ENCODE measurements around the gene MCM3AP.
"Not testable (repeated sequence)": the region's sequence is repeated elsewhere in the genome, so short reads cannot be mapped to it uniquely, and the experiment has no call there.

MCM3AP gene

DNA sequence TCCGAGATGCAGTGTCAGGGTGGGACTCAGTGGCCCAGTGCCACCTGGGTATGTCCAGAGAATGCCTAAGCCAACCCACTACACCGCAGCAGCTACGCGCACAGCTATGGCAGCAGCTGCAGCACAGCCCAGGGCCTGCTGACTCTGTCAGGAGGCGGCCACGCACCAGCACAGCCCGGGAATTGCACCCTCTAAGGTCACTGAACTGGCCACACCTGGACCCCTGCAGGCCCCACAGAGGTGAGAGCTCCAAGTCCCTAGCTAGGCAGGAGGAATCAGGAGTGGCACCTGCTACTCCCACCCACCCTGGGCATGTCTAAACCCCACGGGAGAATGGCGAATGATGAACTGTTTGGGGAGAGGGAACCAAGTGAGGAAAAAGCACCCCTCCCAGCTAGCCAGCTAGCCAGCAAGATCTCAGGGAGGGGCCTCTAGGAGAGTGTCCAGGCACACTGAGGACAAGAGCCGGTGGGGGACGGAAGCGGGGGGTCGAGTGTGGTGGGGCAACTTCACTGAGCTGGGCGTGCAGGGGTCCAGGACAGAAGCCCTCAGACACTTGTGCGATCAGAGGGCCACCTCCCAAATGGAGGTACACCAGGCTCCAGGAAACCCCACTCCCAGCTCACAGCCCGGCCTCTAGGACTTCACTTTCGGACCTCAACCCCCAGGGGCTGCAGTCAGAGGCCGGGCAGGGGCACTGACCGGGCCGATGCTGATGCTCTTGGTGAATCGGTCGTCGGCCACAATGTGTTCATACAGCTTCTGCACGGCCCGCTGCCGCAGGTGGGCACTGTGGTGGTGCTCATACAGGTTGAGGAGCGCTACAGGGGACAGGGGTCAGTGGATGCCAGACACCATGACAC is 70.7 kb downstream of the MCM3AP start:
- no peak for DNase-seq

DNA sequence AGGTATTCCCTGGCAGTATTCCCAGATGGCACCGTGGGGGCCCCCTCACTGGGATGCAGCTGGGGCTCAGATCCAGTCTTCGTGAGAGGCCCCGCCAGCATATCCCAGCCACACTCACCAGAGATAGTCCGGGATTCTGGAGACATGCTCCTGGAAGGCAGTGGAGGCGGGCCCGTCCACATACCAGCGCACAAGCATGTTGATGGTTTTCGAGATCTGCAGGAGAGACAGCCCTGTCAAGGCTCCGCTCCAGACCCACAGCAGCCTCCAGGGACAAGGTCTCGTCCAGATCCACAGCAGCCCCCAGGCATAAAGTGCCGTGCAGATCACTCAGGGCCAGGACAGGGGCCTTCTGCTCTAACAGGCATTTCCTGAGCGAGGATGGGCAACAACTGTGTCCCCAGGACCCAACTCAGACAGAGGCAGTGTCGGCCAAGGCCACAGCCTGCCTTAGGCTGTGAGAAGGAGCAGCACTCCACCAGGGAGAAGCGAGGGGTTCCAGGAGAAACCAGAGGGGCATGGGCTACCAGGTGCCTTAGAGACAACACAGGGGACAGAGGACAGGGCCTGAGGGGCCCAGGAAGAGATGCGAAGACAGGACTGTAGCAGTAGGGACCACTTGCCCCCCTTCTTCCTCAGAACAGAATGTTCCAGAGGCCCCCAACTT is 71.7 kb downstream of the MCM3AP start:
- no peak for DNase-seq

DNA sequence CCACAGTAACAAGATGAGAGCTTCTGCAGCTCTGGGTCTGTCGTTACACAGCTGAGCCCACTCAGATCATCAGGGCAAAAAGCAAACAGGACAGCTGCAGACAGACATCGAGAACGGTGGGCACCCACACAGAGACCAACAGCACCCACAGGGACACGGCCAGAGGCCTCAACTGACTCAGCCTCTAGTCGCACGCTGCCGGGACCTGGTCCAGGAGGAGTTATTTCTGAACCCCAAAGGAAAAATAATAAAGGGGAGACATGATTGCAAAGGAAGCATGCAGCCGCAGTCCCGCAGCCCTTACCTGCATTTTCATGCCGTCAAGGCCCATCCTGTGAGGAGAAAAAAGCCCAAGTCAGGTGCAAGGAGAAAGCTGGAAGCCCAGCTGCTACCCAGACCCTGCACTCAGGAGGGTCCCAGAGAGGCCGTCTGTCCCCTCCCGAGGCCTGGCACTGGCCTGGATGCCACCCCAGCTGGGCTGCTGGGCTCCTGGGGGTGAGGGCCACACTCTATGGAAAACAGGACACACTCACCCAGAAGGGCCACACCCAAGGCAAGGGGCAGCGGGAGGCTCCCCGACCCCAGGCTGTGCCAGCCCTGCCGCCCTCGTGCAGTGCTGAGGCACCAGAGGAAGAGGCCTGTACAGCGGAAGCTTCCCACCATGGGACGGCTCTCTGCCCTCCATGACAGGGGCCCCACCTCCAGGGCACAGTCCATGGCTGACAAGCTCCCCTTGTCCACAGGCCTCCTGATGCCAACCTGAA is 72.5 kb downstream of the MCM3AP start:
- no peak for DNase-seq

DNA sequence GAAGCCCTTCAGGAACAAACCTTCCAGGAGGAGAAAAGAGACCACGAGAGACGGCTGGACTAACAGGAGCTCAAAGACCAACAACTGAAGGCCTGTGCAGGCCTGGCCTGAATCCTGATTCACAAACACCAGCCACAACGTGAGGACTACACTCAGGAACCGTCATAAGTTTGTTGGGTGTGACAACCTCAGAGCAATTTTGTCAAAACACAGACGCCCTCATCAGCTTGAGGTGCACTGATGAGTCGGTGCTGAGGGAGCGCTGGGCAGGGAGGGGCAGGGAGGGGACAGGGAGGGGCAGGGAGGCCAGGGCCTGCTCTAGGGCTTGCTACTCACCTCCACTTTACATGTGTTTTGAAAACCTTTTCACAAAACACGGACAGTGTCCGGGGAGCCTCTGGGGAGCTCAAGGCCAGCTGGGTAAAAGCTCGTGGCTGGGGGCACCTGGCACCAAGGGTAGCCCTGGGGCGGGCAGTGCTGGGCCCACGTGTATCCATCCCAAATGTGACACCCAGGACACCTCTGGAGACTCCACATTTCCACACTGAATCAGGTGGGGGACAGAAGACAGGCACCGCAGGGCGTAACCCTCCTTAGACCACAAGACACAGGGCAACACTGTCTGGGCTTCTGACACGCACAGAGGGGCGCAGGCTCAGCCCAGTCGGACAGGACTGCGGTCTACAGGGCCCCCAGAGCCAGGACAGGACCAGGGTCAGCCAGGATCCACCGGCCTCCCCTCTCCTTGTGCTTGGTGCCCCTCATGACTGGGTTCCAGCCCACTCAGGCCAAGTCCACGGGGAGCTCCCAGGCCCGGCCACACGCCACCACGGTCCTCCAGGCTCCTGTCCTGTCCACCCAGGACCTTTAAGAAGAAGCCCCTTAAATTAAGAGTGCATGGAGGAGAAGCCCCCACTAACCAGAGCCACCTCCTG is 73.4 kb downstream of the MCM3AP start:
- no peak for DNase-seq

DNA sequence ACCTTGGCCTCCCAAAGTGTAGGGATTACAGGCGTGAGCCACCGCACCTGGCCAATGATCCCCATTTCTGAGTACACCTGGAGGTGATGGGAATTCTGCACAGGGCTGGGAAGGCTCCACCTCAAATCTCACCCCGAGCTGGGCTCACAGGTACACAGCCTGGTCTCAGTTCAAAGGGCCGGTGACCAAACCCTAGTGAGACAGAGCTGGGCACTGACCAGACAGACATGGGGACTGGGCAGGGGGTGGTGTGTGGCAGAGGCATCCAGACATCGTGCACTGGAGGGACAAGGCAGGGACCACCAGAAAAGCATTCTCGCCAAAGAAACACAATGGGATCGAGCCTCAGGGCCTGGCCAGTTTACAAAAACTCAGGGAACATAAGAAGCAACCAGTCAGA is 74.0 kb downstream of the MCM3AP start:
- no peak for DNase-seq

DNA sequence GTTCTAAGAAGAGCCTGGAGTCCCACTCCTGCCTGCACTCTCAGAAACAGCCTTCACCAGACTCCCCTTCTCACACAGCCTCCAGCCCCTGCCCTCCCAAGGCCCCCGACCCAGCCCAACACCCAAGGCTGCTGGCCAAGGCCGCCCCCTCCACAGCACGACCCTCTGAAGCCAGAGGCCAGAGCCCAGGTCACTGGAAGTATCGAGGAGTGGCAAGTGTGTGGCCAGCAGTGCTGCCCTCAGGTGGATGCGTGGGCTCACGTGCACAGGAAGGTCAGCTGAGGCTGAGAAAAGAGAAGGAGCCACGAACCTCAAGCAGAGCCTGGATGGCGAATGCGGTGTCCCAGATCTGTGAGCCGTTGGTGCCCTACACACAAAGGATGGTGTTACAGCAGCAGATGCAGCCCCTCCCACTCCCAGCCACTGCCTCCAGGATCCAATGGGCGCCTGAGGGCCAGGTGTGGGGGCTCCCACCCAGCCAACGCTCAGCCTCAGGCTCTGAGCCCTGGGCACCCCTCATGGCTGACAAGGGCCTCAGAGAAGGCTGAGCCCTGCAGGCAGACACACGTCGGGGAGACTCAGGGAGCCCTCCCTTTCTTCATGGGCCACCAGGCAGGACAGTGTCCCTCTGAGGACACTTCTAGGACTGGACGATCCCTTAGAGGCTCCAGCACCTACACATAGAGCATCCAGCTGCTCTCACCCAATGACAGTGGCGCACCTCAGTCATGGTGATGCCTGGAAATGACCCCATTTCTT is 74.9 kb downstream of the MCM3AP start:
- DNase-seq: no peak

DNA sequence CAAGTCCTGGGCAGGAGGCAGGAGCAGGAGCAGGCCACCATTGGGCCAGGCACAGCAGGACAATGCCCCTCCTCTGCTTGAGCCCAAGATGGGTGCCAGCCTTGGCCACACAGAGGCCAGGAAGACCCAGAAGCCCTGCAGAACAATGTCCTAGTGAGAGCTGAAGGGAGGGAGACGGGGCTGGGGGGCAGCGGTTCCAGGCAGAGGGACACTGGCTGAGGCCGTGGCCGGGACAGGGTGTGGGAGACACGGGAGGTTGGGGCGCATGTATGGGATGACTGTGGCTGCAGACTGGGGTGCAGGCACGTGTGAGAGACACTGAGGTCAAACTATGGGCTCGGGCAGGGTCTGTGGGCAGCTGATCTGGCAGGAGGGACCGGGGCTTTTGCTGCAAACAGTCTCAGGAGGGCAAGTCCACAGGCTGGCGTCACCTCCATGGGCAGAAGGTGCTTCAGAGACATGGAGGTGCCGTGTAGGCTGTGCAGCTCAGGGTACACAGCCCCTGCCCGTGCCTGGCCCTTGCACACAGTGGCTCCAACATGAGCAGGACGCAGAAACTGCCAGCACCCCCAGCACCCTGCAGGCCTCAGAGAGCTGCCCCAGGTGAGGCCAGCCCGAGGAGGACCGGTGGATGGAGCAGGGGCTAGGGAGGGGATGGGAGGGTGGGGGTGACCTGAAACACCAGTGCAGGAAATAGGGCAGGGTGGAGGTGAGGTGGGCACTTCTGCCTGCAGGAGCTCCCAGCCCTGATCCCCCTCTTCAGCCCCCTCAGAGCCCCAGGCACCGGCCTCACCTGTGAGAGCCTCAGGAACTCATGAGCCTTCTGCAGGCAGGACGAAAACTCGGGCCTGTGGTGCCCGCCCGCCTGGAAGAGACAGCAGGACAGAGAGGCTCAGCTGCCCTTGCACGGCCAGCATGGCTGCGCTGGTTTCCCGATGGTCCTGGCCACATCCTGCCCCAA is 76.4 kb downstream of the MCM3AP start:
- no peak for DNase-seq

DNA sequence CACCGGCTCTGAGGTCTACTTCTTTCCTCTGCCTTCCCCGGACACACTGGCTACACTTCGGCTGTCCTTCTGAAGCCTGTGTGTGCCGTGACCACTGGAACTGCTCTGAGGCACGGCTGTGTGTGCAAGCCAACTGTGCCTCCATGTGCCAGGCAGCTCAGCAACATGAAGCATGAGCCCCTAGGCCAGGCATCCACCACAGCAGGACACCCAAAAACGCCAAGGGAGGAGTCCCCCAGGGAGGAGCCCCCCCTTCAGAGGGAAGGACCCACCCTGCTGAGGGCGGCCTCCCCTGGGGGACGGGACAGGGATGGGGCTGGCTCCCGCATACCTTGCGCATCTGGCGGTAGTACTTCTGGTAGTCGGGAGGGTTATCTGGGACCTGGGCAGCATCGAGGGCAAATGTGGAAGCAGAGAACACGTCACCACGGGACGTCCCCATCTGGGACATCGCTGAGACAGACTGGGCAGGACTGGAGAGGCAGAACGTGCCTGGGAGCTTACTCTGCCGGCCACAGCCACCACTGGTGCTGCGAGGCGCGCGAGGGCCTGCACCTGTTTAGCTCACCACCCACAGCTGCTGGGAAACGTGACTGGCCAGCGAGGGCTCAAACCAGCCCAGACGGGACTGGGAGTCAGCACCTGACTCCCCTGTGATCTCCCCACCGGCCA is 77.4 kb downstream of the MCM3AP start:
- DNase-seq: no peak

DNA sequence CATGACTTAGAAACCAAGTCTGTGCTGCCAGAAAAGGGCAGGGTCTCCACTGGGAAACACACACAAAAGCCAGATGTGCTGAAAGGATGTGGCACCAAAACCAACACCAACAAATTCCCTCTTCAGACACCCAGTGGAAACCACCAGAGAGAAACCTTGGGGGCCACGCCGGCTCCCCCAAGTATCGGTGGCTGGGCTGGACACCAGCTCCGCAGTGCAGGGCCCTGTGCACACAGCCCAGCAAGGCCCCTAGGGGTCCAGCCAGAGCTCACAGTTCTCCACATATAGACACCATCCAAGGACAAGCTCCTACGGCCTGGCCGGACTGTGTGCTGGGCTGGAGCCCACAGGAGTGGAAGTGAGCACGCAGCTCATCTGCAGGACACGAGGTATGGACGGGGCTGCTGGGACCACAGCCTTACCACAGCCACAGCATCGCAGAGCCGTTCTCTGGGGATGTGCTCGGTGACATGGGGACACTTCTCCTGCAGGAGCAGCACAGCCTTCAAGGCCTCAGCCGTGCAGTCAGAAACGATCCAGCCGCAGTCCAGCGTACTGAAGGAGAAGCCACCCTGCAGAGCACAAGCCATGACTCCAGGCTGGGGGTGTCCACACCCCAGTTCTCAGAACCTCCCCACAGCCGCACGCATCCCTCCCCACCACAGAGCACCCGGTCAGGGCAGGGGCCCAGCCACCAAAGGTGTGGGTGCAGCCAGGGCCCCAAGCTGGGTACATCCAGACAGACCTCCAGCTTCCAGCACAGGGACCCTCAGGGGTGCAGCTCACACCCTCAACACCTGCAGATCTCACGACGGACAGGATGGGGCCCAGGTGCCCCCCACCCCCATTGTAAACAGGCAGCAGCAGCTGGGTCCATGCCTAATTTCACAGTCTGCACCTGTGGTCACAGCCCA is 78.1 kb downstream of the MCM3AP start:
- DNase-seq: no peak

DNA sequence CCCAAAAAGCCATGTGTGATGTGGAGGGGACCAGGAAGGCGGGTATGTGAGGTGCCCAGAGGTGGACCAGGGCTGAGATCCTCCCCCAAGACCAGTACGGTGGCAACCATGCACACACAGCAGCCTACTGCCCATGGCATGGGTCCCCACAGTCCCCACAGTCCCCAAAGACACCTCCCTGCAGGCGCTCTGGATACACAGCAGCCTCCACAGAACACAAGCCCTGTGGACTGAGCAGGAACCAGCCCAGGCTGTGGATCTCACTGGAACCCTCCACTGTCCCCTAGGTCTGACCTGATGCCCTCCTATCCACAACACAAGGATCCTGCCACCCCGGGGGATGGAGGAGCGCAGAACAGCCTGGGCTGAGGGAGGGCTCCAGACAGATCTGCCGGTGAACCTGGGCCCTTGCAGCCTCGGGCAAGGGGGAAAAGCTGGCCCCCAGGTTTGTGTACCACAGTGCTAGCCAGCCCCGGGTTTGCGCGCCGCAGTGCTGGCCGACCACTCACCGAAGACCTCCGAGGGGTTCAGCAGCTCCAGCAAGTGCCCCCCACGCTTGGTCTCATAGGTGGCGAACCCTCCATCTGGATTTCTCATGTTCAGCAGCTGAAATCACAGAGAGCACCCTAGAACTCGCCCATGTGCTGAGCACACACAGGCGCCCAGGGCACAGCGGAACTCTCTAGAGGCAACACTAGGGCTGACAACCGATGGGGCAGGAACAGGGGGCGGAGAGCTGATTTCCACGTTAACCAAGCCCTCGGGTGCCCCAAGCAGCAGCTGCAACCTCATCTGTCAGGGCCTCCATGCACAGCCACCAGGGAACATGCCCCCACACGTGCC is 79.0 kb downstream of the MCM3AP start:
- DNase-seq: no peak

DNA sequence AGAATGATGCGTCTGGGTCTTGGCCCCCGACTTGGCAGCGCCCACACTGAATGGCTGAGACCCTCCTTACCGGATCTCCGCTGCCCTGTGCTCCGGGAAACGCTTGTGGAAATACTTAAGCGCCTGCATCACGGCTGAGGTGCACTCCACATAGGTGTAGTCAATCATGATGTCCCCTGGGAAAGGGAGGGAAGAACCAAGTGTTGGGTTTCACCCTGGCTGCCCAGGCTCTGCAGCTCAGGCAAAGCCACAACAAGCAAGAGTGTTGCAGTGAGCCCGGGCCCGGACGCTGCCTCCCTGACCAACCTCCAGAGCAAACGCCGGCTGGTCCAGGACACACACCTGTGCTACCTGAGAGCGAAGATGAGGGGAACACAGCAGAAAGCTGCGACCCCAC is 79.6 kb downstream of the MCM3AP start:
- no peak for DNase-seq

DNA sequence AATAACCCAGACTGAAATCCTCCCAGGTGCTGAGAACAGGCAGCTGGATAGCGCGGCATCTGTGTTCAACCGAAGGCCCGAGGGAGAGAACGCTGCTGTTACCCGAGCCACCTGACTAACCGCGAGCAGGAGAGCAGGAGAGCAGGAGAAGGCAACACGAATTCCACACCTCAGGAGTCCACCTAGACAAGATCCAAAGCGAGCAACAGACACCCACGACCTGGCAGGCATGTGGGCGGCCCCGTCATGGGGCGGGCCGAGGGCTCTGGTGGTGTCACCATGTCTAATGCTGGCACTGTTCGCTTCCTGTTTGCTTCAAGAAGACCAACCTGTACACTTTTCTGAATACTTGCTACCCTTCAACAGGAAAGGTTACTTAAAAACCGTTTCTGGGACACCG is 80.2 kb downstream of the MCM3AP start:
- DNase-seq: no peak

DNA sequence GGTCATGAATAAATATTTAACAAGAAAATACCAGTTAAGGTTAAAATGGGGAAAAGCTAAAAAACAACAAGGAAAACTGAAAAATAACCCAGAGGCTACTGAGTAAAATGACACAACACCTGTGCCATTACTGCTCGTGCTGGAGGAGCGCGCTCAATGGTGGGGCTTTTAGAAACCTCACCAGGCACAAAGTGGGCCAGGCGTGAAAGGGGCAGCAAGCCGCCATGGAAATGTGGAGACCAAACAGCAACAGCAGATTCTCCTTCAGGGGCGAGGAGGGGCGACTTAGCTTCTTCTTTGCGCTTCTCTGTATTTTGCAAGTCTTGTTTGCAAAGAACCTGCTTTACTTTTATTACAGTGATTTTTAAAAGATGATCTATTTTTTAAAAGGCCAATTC is 82.2 kb downstream of the MCM3AP start:
- no peak for DNase-seq

DNA sequence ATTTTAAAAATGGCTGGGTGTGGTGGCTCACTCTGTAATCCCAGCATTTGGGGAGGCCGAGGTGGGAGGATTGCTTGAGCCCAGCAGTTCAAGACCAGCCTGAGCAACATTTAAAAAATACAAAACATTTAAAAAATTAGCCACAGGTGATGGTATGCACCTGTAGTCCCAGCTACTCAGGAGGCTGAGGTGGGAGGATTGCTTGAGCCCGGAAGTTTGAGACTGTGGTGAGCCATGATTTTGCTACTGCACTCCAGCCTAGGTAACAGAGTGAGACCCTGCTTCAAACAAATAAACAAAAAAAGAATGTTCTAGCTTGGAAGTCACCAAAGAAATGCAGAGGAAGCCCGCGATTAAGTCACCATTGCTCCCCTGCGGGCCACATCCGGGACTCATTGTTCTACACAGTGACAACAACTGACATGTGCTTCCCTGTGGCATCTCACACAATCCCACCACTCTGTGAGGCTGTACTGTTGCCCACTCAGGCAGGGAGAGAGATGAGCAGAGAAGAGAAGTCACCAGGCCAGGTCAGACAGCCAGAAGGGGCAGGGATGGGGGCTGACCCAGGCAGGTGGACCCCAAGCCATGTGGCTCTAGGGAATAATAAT is 82.7 kb downstream of the MCM3AP start:
- DNase-seq: no peak

DNA sequence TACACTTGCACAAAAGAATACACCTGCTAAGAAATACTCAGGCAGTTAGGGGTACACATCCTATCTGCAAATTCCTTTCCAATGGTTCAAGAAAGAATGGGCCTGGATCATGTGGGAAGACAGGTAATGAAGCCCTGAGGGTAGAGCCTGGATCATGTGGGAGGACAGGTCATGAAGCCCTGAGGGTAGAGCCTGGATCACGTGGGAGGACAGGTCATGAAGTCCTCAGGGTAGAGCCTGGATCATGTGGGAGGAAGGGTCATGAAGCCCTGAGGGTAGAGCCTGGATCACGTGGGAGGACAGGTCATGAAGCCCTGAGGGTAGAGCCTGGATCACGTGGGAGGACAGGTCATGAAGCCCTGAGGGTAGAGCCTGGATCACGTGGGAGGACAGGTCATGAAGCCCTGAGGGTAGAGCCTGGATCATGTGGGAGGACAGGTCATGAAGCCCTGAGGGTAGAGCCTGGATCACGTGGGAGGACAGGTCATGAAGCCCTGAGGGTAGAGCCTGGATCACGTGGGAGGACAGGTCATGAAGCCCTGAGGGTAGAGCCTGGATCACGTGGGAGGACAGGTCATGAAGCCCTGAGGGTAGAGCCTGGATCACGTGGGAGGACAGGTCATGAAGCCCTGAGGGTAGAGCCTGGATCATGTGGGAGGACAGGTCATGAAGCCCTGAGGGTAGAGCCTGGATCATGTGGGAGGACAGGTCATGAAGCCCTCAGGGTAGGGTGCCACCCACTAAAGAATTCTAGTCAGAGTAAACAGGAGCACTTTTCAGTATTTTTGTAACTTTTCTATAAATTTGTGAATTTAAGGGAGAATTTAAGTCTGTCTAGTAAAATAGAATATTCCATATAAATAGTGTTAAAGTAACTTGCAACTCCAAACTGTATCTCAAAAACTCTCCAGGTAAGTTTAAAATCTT is 84.3 kb downstream of the MCM3AP start:
- not testable (repeated sequence) for DNase-seq
